ENCODE results near the gene CHD3. TPM values are rescaled to one million over a fixed set of nuclear protein-coding genes. Genes with fewer than 3 reads are reported as not detected.

Gene CHD3
- total and polyA plus RNA-seq, 2 of the 13 experiments (the other 11 are each of a cell fraction or from before 2014, with no cell fraction given) = 2.7 to 3.7 TPM

- TF ChIP-seq DNMT1 (CRISPR knock-in tag; IDR thresholded peaks at IDR 0.05) = no peak
- TF ChIP-seq JDP2 (CRISPR knock-in tag; IDR thresholded peaks at IDR 0.05; ENCODE audit: borderline replicate concordance) = no peak
- TF ChIP-seq ZFP41 (CRISPR knock-in tag; IDR thresholded peaks at IDR 0.05; ENCODE audit: borderline replicate concordance) = 0 out of 2 replicates have a peak, but pooled peaks have one; percentile 43
- TF ChIP-seq ZNF337 (CRISPR knock-in tag; IDR thresholded peaks at IDR 0.05; ENCODE audit: borderline replicate concordance, low read depth) = no peak
- TF ChIP-seq ZFX (CRISPR knock-in tag; IDR thresholded peaks at IDR 0.05; ENCODE audit: low read depth) = peak; percentile 84
- TF ChIP-seq ZNF564 (CRISPR knock-in tag; IDR thresholded peaks at IDR 0.05) = no peak
- TF ChIP-seq ZNF207 (IDR thresholded peaks at IDR 0.05; ENCODE audit: borderline replicate concordance) = no peak
- peak; percentile 52; the same call in 1 of the 2 replicates for TF ChIP-seq MYC (CRISPR knock-in tag; IDR thresholded peaks at IDR 0.05; ENCODE audit: borderline replicate concordance)
- TF ChIP-seq ZNF891 (CRISPR knock-in tag; IDR thresholded peaks at IDR 0.05) = no peak; the same call in 1 of the 2 replicates
- no peak for TF ChIP-seq RAD21 (CRISPR knock-in tag; IDR thresholded peaks at IDR 0.05)
- TF ChIP-seq TFE3 (CRISPR knock-in tag; IDR thresholded peaks at IDR 0.05) = no peak
- no peak for TF ChIP-seq SETDB1 (CRISPR knock-in tag; IDR thresholded peaks at IDR 0.05; ENCODE audit: borderline replicate concordance)
- TF ChIP-seq KIAA2018 (CRISPR knock-in tag; IDR thresholded peaks at IDR 0.05; ENCODE audit: borderline replicate concordance) = no peak
- no peak for TF ChIP-seq ZNF280D (CRISPR knock-in tag; IDR thresholded peaks at IDR 0.05)
- TF ChIP-seq ZNF496 (CRISPR knock-in tag; IDR thresholded peaks at IDR 0.05; ENCODE audit: insufficient replicate concordance) = no peak
- TF ChIP-seq RFXANK (CRISPR knock-in tag; IDR thresholded peaks at IDR 0.05) = no peak
- TF ChIP-seq ZNF235 (CRISPR knock-in tag; IDR thresholded peaks at IDR 0.05; ENCODE audit: borderline replicate concordance) = 0 out of 2 replicates have a peak, but pooled peaks have one; percentile 67
Observed at GRCh38 chr17:7887482-7888183, 956 bp upstream of the CHD3 start (continued).
